SK-N-SH (cell line): ENCODE results near the gene DGKI.

Experiments used
- EP300 ChIP-seq, 2 experiments: IDR thresholded peaks; 2 replicates each; pipeline versions ENCODE4 v1.4.0 to v1.6.1; 2012; ENCODE audit warnings: borderline replicate concordance in 1 of 2, low read depth in 1 of 2, low read length in 1 of 2
- EZH2phosphoT487 ChIP-seq: fragments of 200-600 bp; sonication (generic); IDR thresholded peaks from 2 replicates; pipeline ENCODE4 v1.6.1; 2017; ENCODE audit warnings: low read depth, mixed run types, mild to moderate bottlenecking, antibody characterized with exemption, moderate library complexity, borderline replicate concordance
- GABPA ChIP-seq: IDR thresholded peaks from 2 replicates; pipeline ENCODE4 v1.4.0; 2012; ENCODE audit warnings: low read depth, mild to moderate bottlenecking
- GATA2 ChIP-seq: sonication (generic); formaldehyde crosslinking; IDR thresholded peaks from 2 replicates; pipeline ENCODE4 v1.5.0; 2020; ENCODE audit warnings: mild to moderate bottlenecking, missing genetic modification reagents
- JUND ChIP-seq: IDR thresholded peaks from 2 replicates; pipeline ENCODE4 v1.4.0; 2012
- TAF1 ChIP-seq: IDR thresholded peaks from 2 replicates; pipeline ENCODE4 v1.6.1; 2012; ENCODE audit warnings: low read depth, mild to moderate bottlenecking, low read length, moderate library complexity, borderline replicate concordance
- TF ChIP-seq, protein P1 (sequence below): fragments of 200-600 bp; sonication (generic); IDR thresholded peaks from 2 replicates; pipeline ENCODE4 v1.6.1; 2017; ENCODE audit warnings: antibody characterized with exemption, mild to moderate bottlenecking, moderate library complexity

DNA sequence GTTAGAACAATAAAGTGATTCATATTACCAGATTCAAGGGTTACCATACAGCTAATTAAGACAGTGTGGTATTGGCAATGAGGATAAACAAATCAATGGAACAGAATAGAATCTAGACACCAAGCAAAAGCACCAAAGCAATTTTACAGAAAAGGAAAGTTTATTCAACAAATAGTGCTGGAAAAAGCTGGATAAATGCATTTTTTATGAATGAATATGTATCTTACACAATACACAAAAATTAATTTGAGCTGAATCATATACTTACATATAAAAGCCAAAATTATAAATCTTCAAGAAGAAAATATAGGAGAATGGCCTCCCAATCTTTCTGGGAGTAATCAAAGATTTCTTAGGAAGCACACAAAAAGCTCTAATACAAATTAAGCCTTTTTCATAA is 282.8 kb downstream of the DGKI start:
- TF ChIP-seq GABPA (no peak), TAF1 (no peak), JUND (no peak), EP300 (IDR thresholded peaks at IDR 0.05; ENCODE audit: borderline replicate concordance in 1 of 2, low read depth in 1 of 2, low read length in 1 of 2) (no peak), GATA2 (CRISPR knock-in tag) (no peak), EZH2phosphoT487 (no peak)
- TF ChIP-seq, protein P1, sequence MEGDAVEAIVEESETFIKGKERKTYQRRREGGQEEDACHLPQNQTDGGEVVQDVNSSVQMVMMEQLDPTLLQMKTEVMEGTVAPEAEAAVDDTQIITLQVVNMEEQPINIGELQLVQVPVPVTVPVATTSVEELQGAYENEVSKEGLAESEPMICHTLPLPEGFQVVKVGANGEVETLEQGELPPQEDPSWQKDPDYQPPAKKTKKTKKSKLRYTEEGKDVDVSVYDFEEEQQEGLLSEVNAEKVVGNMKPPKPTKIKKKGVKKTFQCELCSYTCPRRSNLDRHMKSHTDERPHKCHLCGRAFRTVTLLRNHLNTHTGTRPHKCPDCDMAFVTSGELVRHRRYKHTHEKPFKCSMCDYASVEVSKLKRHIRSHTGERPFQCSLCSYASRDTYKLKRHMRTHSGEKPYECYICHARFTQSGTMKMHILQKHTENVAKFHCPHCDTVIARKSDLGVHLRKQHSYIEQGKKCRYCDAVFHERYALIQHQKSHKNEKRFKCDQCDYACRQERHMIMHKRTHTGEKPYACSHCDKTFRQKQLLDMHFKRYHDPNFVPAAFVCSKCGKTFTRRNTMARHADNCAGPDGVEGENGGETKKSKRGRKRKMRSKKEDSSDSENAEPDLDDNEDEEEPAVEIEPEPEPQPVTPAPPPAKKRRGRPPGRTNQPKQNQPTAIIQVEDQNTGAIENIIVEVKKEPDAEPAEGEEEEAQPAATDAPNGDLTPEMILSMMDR: no peak
